Adrenal gland (tissue), 5 donors: ENCODE measurements around the gene RIC8A.

ENCODE experiments used
- CTCF ChIP-seq, 6 experiments: fragments of 450-650 bp in 4 of 6; fragments of 200-600 bp in 2 of 6; sonication (generic) in 1 of 6; IDR thresholded peaks; 1 replicate in 5 of 6; 2 replicates in 1 of 6; pipeline versions ENCODE4 v1.5.1 to v1.8.0; 2016 to 2021; ENCODE audit warnings: antibody characterized with exemption in 6 of 6, mild to moderate bottlenecking in 2 of 6, moderate library complexity in 1 of 6
- POLR2A ChIP-seq, 2 donors: fragments of 450-650 bp; IDR thresholded peaks; one replicate each; pipeline ENCODE4 v1.6.1; 2017; ENCODE audit warnings: antibody characterized with exemption in 2 of 2, mild to moderate bottlenecking in 2 of 2, moderate library complexity in 1 of 2
- donor health status: DM: no; HTN: no; CAD: no.

GRCh38 chr11:202490-202889 is 5.0 kb upstream of the RIC8A start:
- TF ChIP-seq CTCF (IDR thresholded peaks at IDR 0.05) (no peak), POLR2A (IDR thresholded peaks at IDR 0.05) (no peak)
